Thyroid gland (tissue), 4 donors: Measurements from ENCODE around the gene PITRM1. TPM values are rescaled to one million over a fixed set of nuclear protein-coding genes. Genes with fewer than 3 reads are reported as not detected.

Source experiments
- DNase-seq, 2 donors: peaks; one replicate each; pipeline ENCODE4 v3.0.0-alpha.2; 2019
- H3K27ac ChIP-seq, 3 donors: fragments of 200-600 bp; sonication (generic); 1 replicate in 2 of 3; 2 replicates in 1 of 3; pipeline ENCODE4 v1.5.1; 2016 to 2019; ENCODE audit warnings: mild to moderate bottlenecking in 1 of 3, moderate library complexity in 1 of 3
- H3K27me3 ChIP-seq: fragments of 200-600 bp; sonication (generic); one replicate; pipeline ENCODE4 v1.5.1; 2019
- H3K36me3 ChIP-seq, 2 donors: fragments of 200-600 bp; sonication (generic); one replicate each; pipeline ENCODE4 v1.5.1; 2016 to 2019
- H3K4me1 ChIP-seq, 2 donors: fragments of 200-600 bp; sonication (generic); one replicate each; pipeline ENCODE4 v1.5.1; 2017 to 2019
- H3K4me3 ChIP-seq, 3 donors: fragments of 200-600 bp; sonication (generic); replicated peaks in 1 of 3; 1 replicate in 2 of 3; 2 replicates in 1 of 3; pipeline ENCODE4 v1.5.1; 2016; ENCODE audit warnings: mild to moderate bottlenecking in 1 of 3
- H3K9me3 ChIP-seq: fragments of 200-600 bp; sonication (generic); one replicate; pipeline ENCODE4 v1.5.1; 2017
- POLR2A ChIP-seq, 2 donors: fragments of 450-650 bp; IDR thresholded peaks; one replicate each; pipeline ENCODE4 v1.6.1; 2017; ENCODE audit warnings: antibody characterized with exemption in 2 of 2, mild to moderate bottlenecking in 2 of 2, moderate library complexity in 1 of 2
- WGBS, 2 donors: methylation state at CpG; one replicate each; pipeline ENCODE4 v1.1.5; 2017; 5-methylcytosine and 5-hydroxymethylcytosine counted together
- intact Hi-C: fragments of 100-400 bp; cut with DNase I; formaldehyde crosslinking; loops from one replicate; pipeline ENCODE4 v1.15.1; 2023
- total RNA-seq, 4 donors: library from RNA; depleted of rRNA; stranded (reverse); fragments of >200 nt; gene quantifications; one replicate each; pipeline ENCODE4 v1.2.3, GENCODE V29; 2016
- TF ChIP-seq, protein P1 (sequence below), 6 experiments: fragments of 200-600 bp in 3 of 6; fragments of 450-650 bp in 3 of 6; sonication (generic) in 3 of 6; IDR thresholded peaks; one replicate each; pipeline ENCODE4 v1.5.1; 2016 to 2019; ENCODE audit warnings: antibody characterized with exemption in 6 of 6, mild to moderate bottlenecking in 2 of 6, inconsistent platforms in 1 of 6, moderate library complexity in 1 of 6

The PITRM1 gene
- total RNA-seq, 4 donors from 2014 or later: 68.2 to 107 (median 86.2) TPM

- TF ChIP-seq, protein P1, sequence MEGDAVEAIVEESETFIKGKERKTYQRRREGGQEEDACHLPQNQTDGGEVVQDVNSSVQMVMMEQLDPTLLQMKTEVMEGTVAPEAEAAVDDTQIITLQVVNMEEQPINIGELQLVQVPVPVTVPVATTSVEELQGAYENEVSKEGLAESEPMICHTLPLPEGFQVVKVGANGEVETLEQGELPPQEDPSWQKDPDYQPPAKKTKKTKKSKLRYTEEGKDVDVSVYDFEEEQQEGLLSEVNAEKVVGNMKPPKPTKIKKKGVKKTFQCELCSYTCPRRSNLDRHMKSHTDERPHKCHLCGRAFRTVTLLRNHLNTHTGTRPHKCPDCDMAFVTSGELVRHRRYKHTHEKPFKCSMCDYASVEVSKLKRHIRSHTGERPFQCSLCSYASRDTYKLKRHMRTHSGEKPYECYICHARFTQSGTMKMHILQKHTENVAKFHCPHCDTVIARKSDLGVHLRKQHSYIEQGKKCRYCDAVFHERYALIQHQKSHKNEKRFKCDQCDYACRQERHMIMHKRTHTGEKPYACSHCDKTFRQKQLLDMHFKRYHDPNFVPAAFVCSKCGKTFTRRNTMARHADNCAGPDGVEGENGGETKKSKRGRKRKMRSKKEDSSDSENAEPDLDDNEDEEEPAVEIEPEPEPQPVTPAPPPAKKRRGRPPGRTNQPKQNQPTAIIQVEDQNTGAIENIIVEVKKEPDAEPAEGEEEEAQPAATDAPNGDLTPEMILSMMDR (IDR thresholded peaks at IDR 0.05): no peak
- no peak for TF ChIP-seq POLR2A (IDR thresholded peaks at IDR 0.05)
- DNase-seq: no peak
- intact Hi-C loops: no loop called here
- Histone ChIP-seq H3K36me3 (peaks cover 62 to 73% of the 10 kb centered on the region in 2 donors), H3K4me3 (no peak overlapping the region), H3K27me3 (no peaks in the 10 kb centered on the region), H3K4me1 (peaks cover 0 to 7% of the 10 kb centered on the region in 2 donors), H3K27ac (no peak overlapping the region), H3K9me3 (no peaks in the 10 kb centered on the region)
- WGBS, 2 donors: 94 to 95% methylated on average over 13 of the region's 13 CpGs
Measured at GRCh38 chr10:3150366-3150765, 22.2 kb downstream of the PITRM1 start.

- intact Hi-C loops: no loop called here
- WGBS, 2 donors: 88 to 93% methylated on average over 11 of the region's 11 CpGs
Measured at GRCh38 chr10:3149918-3150317, 22.7 kb downstream of the PITRM1 start.

GRCh38 chr10:3148994-3149393 is 23.6 kb downstream of the PITRM1 start:
- H3K4me3 ChIP-seq: no peak overlapping the region
- DNase-seq: no peak
- WGBS, 2 donors: 51 to 87% methylated on average over 5 to 9 of the region's 9 CpGs
- H3K9me3 ChIP-seq: no peaks in the 10 kb centered on the region
- no peak overlapping the region for H3K27ac ChIP-seq
- intact Hi-C loops: no loop called here
- H3K4me1 ChIP-seq: peaks cover 0 to 7% of the 10 kb centered on the region in 2 donors
- peaks cover 64 to 73% of the 10 kb centered on the region in 2 donors for H3K36me3 ChIP-seq
- no peaks in the 10 kb centered on the region for H3K27me3 ChIP-seq
- TF ChIP-seq, protein P1 (IDR thresholded peaks at IDR 0.05): no peak
- no peak for TF ChIP-seq POLR2A (IDR thresholded peaks at IDR 0.05)

More at GRCh38 chr10:3149918-3150317, 22.7 kb downstream of the PITRM1 start:
- Histone ChIP-seq H3K4me3 (no peak overlapping the region), H3K27ac (no peak overlapping the region), H3K27me3 (no peaks in the 10 kb centered on the region), H3K36me3 (peaks cover 62 to 73% of the 10 kb centered on the region in 2 donors), H3K9me3 (no peaks in the 10 kb centered on the region), H3K4me1 (peaks cover 0 to 7% of the 10 kb centered on the region in 2 donors)
- DNase-seq: no peak
- TF ChIP-seq POLR2A (IDR thresholded peaks at IDR 0.05): no peak
- TF ChIP-seq, protein P1 (IDR thresholded peaks at IDR 0.05): no peak

DNA sequence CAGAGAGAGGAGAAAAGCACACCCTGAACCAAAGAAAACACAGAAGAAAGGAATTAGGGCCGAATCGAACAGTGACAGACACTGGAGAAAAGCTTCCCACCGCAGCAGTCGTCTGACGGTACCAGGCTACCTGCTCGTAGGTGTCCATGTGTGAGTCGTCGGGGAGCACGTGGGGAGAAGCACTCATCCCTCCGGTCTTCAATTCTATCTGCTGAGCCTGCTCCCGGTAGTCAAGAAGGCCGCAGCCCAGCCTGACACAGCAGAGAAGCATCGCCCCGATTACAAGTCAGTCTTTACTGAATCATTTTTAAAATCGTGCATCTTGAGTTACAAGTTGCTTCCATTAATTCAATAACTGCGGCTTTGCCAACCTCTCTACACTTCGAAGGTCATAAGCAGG is 24.5 kb downstream of the PITRM1 start:
- Histone ChIP-seq H3K4me3 (no peak overlapping the region), H3K36me3 (peaks cover 67 to 75% of the 10 kb centered on the region in 2 donors), H3K4me1 (peaks cover 0 to 6% of the 10 kb centered on the region in 2 donors), H3K27ac (no peak overlapping the region), H3K9me3 (no peaks in the 10 kb centered on the region), H3K27me3 (no peaks in the 10 kb centered on the region)
- TF ChIP-seq, protein P1 (IDR thresholded peaks at IDR 0.05): no peak
- no peak for TF ChIP-seq POLR2A (IDR thresholded peaks at IDR 0.05)
- 86 to 90% methylated on average over 16 to 17 of the region's 17 CpGs for WGBS, 2 donors
- intact Hi-C loops: no loop called here
- DNase-seq: no peak

DNA sequence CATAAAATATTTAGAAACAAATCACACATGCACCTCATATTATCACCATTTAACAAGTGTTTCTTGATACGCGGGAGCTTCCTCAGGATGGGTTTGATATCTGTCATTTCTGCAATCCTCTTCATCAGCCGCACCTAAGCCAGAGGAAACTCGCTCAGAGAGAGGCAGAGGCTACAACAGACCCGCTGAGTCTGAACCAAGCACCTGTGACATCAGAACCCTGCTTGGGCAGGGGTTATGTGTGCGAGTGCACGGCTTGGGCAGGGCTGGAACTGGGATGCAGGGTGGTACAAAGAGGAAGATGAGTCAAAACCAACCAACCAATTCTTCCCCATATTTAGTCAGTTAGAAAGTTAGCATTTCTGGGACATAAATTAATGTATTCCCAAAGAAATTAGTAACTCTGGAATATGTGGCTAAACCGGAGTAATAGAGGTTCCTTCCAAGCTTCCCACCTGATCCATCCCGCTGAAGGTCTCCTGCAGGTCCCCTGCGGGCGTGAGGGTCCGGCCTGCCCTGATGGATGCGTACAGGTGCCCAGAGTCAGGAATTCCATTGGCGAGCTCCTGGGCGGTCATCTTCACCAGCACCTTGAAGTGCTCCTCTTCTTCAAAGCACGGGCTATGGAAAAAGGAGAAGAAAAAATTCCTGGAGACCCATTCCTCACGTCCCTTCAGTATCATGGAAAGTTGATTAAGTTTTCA is 25.3 kb downstream of the PITRM1 start:
- TF ChIP-seq POLR2A (IDR thresholded peaks at IDR 0.05): no peak
- Histone ChIP-seq H3K27ac (no peak overlapping the region), H3K4me1 (no peaks in the 10 kb centered on the region), H3K4me3 (no peak overlapping the region), H3K9me3 (no peaks in the 10 kb centered on the region), H3K27me3 (no peaks in the 10 kb centered on the region), H3K36me3 (peaks cover 74 to 82% of the 10 kb centered on the region in 2 donors)
- DNase-seq: no peak
- intact Hi-C loops: no loop called here
- 92 to 94% methylated on average over 17 of the region's 17 CpGs for WGBS, 2 donors
